Measurements from ENCODE around the gene CALHM5. TPM values are rescaled to one million over a fixed set of nuclear protein-coding genes. Genes with fewer than 3 reads are reported as not detected.

Gene CALHM5
- total and polyA plus RNA-seq, 9 of the 15 experiments (the other 6 are each of a cell fraction or from before 2014, with no cell fraction given): under 0.01 to 0.05 (median 0.02) TPM; not detected in 2

GRCh38 chr6:116468293-116468692 lies 43.1 kb upstream of the CALHM5 start (continued):
- TF ChIP-seq GTF3C2 (IDR thresholded peaks at IDR 0.05; ENCODE audit: borderline replicate concordance, extremely low read depth, insufficient read length): no peak
- TF ChIP-seq KDM4B (IDR thresholded peaks at IDR 0.05; ENCODE audit: borderline replicate concordance in 2 of 2, low read depth in 1 of 2): no peak
- no peak for TF ChIP-seq ZBTB33 (CRISPR knock-in tag; IDR thresholded peaks at IDR 0.05)
- peak; percentile 58; the same call in 1 of the 2 replicates for TF ChIP-seq SMARCA4 (IDR thresholded peaks at IDR 0.05)
- no peak for TF ChIP-seq ERF (CRISPR knock-in tag; IDR thresholded peaks at IDR 0.05)
- no peak for TF ChIP-seq CBX2 (IDR thresholded peaks at IDR 0.05; ENCODE audit: insufficient read depth, low read length, poor library complexity, severe bottlenecking)
- TF ChIP-seq ZNF324 (CRISPR knock-in tag; IDR thresholded peaks at IDR 0.05): no peak
- TF ChIP-seq REST (IDR thresholded peaks at IDR 0.05; ENCODE audit: borderline replicate concordance): no peak
- no peak for TF ChIP-seq REST (CRISPR knock-in tag; IDR thresholded peaks at IDR 0.05; ENCODE audit: low read depth)
- peak; percentile 39; the same call in 1 of the 2 replicates for TF ChIP-seq TAL1 (IDR thresholded peaks at IDR 0.05)
- no peak for TF ChIP-seq ZFX (CRISPR knock-in tag; IDR thresholded peaks at IDR 0.05)
- TF ChIP-seq FOS (IDR thresholded peaks at IDR 0.05; ENCODE audit: extremely low read depth, insufficient read length): no peak
- peak; percentile 40; the same call in 1 of the 2 replicates for TF ChIP-seq CBFA2T2 (conservative IDR thresholded peaks at IDR 0.05)
- no peak for TF ChIP-seq MLX (CRISPR knock-in tag; conservative IDR thresholded peaks at IDR 0.05)
- peak in 1 of 2 experiments; percentile 28; a peak in 1 of 4 replicates for TF ChIP-seq TRIM24 (IDR thresholded peaks at IDR 0.05)
